ENCODE results near the gene VN1R5. TPM values are rescaled to one million over a fixed set of nuclear protein-coding genes. Genes with fewer than 3 reads are reported as not detected.

The VN1R5 gene
- total RNA-seq, 2 donors from 2014 or later: 0.62 TPM; not detected in 1

DNA sequence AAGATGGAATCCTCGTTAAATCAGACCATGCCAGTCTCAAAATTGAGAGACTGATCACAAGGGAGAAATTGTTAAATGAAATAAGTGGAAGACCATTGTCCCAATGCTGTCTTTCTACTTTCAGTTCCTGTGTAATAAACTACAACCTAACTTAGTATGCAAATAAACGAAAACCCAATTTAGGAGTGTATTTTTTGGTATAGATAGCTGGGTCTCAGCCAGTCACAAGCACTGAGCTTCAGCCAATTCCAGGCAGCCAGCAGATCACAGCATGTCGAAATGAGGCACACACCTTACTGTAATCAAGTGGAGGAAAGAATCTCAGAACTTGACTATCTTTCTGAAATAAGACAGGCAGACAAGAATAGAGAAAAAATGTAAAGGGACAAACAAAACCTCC, 33.0 kb upstream of the VN1R5 start:
- H3K9me3 ChIP-seq: no peaks in the 10 kb centered on the region
- no peak overlapping the region for H3K27ac ChIP-seq
- H3K4me1 ChIP-seq (replicated peaks): no peaks in the 10 kb centered on the region
- intact Hi-C loops (cut with DNase I): no loop called here
- no peak overlapping the region for H3K4me3 ChIP-seq
- no peak for DNase-seq (ENCODE audit: low spot score)
- H3K27me3 ChIP-seq (replicated peaks; ENCODE audit: insufficient read depth): no peaks in the 10 kb centered on the region
- WGBS: 73% methylated on average over 3 of the region's 3 CpGs
- no peaks in the 10 kb centered on the region for H3K36me3 ChIP-seq
- TF ChIP-seq POLR2AphosphoS5 (IDR thresholded peaks at IDR 0.05): no peak
- TF ChIP-seq, protein P1, sequence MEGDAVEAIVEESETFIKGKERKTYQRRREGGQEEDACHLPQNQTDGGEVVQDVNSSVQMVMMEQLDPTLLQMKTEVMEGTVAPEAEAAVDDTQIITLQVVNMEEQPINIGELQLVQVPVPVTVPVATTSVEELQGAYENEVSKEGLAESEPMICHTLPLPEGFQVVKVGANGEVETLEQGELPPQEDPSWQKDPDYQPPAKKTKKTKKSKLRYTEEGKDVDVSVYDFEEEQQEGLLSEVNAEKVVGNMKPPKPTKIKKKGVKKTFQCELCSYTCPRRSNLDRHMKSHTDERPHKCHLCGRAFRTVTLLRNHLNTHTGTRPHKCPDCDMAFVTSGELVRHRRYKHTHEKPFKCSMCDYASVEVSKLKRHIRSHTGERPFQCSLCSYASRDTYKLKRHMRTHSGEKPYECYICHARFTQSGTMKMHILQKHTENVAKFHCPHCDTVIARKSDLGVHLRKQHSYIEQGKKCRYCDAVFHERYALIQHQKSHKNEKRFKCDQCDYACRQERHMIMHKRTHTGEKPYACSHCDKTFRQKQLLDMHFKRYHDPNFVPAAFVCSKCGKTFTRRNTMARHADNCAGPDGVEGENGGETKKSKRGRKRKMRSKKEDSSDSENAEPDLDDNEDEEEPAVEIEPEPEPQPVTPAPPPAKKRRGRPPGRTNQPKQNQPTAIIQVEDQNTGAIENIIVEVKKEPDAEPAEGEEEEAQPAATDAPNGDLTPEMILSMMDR (IDR thresholded peaks at IDR 0.05): no peak
- no peak for TF ChIP-seq POLR2A (IDR thresholded peaks at IDR 0.05)

DNA sequence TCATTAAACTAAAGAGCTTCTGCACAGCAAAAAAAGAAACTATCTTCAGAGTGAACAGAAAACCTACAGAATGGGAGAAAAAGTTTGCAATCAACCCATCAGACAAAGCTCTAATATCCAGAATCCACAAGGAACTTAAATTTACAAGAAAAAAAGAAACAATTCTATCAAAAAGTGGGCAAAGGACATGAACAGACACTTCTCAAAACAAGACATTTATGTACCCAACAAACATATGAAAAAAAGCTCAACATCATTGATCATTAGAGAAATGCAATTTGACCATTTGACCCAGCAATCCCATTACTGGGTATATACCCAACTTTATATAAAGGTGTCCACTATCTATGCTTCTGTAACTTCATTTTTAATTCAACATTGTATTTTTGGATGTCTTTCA, 31.1 kb upstream of the VN1R5 start:
- no peak for DNase-seq (ENCODE audit: low spot score)
- Histone ChIP-seq H3K36me3 (no peaks in the 10 kb centered on the region), H3K4me1 (replicated peaks) (no peaks in the 10 kb centered on the region), H3K4me3 (no peak overlapping the region), H3K27ac (no peak overlapping the region), H3K9me3 (no peaks in the 10 kb centered on the region), H3K27me3 (replicated peaks; ENCODE audit: insufficient read depth) (no peaks in the 10 kb centered on the region)
- TF ChIP-seq POLR2AphosphoS5 (IDR thresholded peaks at IDR 0.05) (no peak), POLR2A (IDR thresholded peaks at IDR 0.05) (no peak)
- TF ChIP-seq, protein P1 (IDR thresholded peaks at IDR 0.05): no peak
- intact Hi-C loops (cut with DNase I): no loop called here

DNA sequence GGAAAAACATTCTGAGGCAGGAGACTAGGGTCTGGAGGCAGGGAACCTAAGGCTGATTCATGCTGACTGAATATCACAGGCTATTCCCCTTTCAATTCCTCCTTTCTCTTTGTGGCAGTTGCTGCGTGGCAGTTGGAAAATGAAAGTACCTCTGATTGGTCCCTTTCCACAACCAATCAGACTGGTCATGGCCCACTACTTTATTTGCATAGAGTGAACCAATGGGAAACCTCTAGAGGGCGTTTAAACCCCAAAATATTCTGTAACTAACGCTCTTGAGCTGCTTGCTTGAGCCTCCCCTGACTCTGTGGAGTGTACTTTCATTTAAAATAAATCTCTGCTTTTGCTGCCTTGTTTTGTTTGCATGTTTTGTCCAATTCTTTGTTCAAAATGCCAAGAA, 27.7 kb upstream of the VN1R5 start:
- no peaks in the 10 kb centered on the region for H3K27me3 ChIP-seq (replicated peaks; ENCODE audit: insufficient read depth)
- TF ChIP-seq, protein P1 (IDR thresholded peaks at IDR 0.05): no peak
- no peak for TF ChIP-seq POLR2AphosphoS5 (IDR thresholded peaks at IDR 0.05)
- TF ChIP-seq POLR2A (IDR thresholded peaks at IDR 0.05): no peak
- no peaks in the 10 kb centered on the region for H3K4me1 ChIP-seq (replicated peaks)
- no peak for DNase-seq (ENCODE audit: low spot score)
- intact Hi-C loops (cut with DNase I): no loop called here
- H3K27ac ChIP-seq: no peak overlapping the region
- no peaks in the 10 kb centered on the region for H3K9me3 ChIP-seq
- H3K4me3 ChIP-seq: no peak overlapping the region
- WGBS: 61% methylated on average over 3 of the region's 3 CpGs
- H3K36me3 ChIP-seq: no peaks in the 10 kb centered on the region

DNA sequence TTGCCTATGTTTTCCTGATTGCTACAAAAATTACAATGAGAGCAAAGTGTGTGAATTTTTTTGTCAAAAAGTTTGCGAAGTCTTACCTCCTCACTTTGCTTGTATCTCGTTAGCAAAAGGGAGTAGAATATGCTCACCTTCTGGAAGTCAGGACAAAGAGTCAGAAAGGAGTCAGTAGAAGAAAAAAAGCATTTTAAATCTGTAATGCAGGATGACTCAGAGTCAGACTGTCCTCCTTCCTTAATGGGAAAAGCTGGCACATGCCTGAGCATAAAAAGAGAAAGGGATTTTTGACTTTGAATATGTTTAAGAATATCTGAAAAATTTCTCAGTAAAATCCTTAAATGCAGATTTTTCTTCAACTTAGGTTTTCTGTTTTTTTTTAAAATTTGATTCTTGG, 14.2 kb upstream of the VN1R5 start:
- Histone ChIP-seq H3K36me3 (no peaks in the 10 kb centered on the region), H3K27ac (no peak overlapping the region), H3K9me3 (no peaks in the 10 kb centered on the region), H3K27me3 (replicated peaks; ENCODE audit: insufficient read depth) (no peaks in the 10 kb centered on the region), H3K4me3 (no peak overlapping the region), H3K4me1 (replicated peaks) (no peaks in the 10 kb centered on the region)
- no peak for TF ChIP-seq POLR2A (IDR thresholded peaks at IDR 0.05)
- TF ChIP-seq, protein P1 (IDR thresholded peaks at IDR 0.05): no peak
- TF ChIP-seq POLR2AphosphoS5 (IDR thresholded peaks at IDR 0.05): no peak
- no peak for DNase-seq (ENCODE audit: low spot score)
- 78% methylated on average over 2 of the region's 2 CpGs for whole genome bisulfite sequencing
- intact Hi-C loops (cut with DNase I): no loop called here

DNA sequence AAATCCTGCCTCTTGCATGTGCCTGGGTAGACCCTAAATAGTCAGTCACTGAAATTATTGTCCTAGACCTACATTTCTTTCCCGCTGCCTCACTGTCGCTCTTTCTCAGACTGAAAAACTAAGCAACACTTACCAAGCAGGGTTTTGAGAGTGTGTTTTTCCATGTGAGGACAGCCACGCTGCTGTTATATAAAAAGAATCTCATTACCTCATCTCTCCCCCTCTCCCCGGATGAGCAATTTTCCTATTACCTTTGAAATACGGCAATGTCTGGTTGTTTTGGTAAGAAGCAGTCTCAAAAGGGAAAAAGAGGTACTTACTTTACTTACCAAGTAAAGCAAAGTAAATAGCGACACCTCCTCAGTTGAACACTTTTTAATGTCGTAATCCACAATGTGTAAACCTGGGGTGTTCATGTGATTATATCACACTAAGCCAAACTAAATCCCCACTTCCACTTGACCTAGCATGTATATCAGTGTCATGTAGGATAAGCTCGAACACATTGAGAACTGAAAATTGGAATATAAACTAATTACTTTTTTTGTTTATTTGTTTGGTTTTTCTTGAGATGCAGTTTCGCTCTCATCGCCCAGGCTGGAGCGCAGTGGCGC, 12.2 kb upstream of the VN1R5 start:
- H3K4me1 ChIP-seq (replicated peaks): no peaks in the 10 kb centered on the region
- H3K36me3 ChIP-seq: no peaks in the 10 kb centered on the region
- H3K27me3 ChIP-seq (replicated peaks; ENCODE audit: insufficient read depth): no peaks in the 10 kb centered on the region
- 90% methylated on average over 12 of the region's 12 CpGs for WGBS
- no peak for DNase-seq (ENCODE audit: low spot score)
- no peak overlapping the region for H3K4me3 ChIP-seq
- TF ChIP-seq POLR2A (IDR thresholded peaks at IDR 0.05) (no peak), POLR2AphosphoS5 (IDR thresholded peaks at IDR 0.05) (no peak)
- TF ChIP-seq, protein P1 (IDR thresholded peaks at IDR 0.05): no peak
- intact Hi-C loops (cut with DNase I): no loop called here
- no peak overlapping the region for H3K27ac ChIP-seq
- no peaks in the 10 kb centered on the region for H3K9me3 ChIP-seq
